IPS-15b (cell line): ENCODE measurements around the gene PTPRA.
"Not testable (repeated sequence)": the region's sequence is repeated elsewhere in the genome, so short reads cannot be mapped to it uniquely, and the experiment has no call there.

Experiments used
- H3K27me3 ChIP-seq: one replicate; pipeline ENCODE4 v1.6.1; 2013; ENCODE audit warnings: low read length; ENCODE audit not compliant: control insufficient read depth, insufficient read depth
- H3K36me3 ChIP-seq: one replicate; pipeline ENCODE4 v1.6.1; 2013; ENCODE audit warnings: low read length; ENCODE audit not compliant: control insufficient read depth, insufficient read depth
- H3K4me1 ChIP-seq: one replicate; pipeline ENCODE4 v1.6.1; 2013; ENCODE audit warnings: mild to moderate bottlenecking, low read length; ENCODE audit not compliant: control insufficient read depth, insufficient read depth
- H3K4me3 ChIP-seq: one replicate; pipeline ENCODE4 v1.5.1; 2013; ENCODE audit warnings: low read depth, low read length
- H3K9ac ChIP-seq: one replicate; pipeline ENCODE4 v1.6.1; 2013; ENCODE audit warnings: low read depth, mild to moderate bottlenecking, low read length
- H3K9me3 ChIP-seq: one replicate; pipeline ENCODE4 v1.6.1; 2013; ENCODE audit warnings: mild to moderate bottlenecking, low read length; ENCODE audit not compliant: control insufficient read depth, insufficient read depth

PTPRA gene

GRCh38 chr20:2991532-2991931, 118.3 kb downstream of the PTPRA start:
- Histone ChIP-seq H3K27me3 (no peaks in the 10 kb centered on the region), H3K9ac (no peak overlapping the region), H3K9me3 (no peaks in the 10 kb centered on the region), H3K4me3 (no peak overlapping the region), H3K36me3 (peaks cover 21% of the 10 kb centered on the region), H3K4me1 (no peaks in the 10 kb centered on the region)

GRCh38 chr20:2993250-2993649, 120.0 kb downstream of the PTPRA start:
- Histone ChIP-seq H3K27me3 (no peaks in the 10 kb centered on the region), H3K36me3 (peaks cover 16% of the 10 kb centered on the region), H3K4me3 (no peak overlapping the region), H3K9ac (no peak overlapping the region), H3K9me3 (no peaks in the 10 kb centered on the region), H3K4me1 (no peaks in the 10 kb centered on the region)

- no peak overlapping the region for H3K9ac ChIP-seq
- peaks cover 7% of the 10 kb centered on the region for H3K36me3 ChIP-seq
- H3K4me3 ChIP-seq, result no peak overlapping the region
- no peaks in the 10 kb centered on the region for H3K9me3 ChIP-seq
- H3K27me3 ChIP-seq, result no peaks in the 10 kb centered on the region
- H3K4me1 ChIP-seq, result no peaks in the 10 kb centered on the region
Measured at GRCh38 chr20:2995796-2996195, 122.5 kb downstream of the PTPRA start.

- no peaks in the 10 kb centered on the region for H3K4me1 ChIP-seq
- no peak overlapping the region for H3K9ac ChIP-seq
- no peaks in the 10 kb centered on the region for H3K9me3 ChIP-seq
- H3K27me3 ChIP-seq, result no peaks in the 10 kb centered on the region
- peaks cover 4% of the 10 kb centered on the region for H3K36me3 ChIP-seq
- no peak overlapping the region for H3K4me3 ChIP-seq
Measured at GRCh38 chr20:2998728-2999127, 125.4 kb downstream of the PTPRA start.

- H3K27me3 ChIP-seq, result no peaks in the 10 kb centered on the region
- H3K4me3 ChIP-seq, result no peak overlapping the region
- H3K4me1 ChIP-seq, result peaks cover 2% of the 10 kb centered on the region
- H3K9me3 ChIP-seq, result no peaks in the 10 kb centered on the region
- no peak overlapping the region for H3K9ac ChIP-seq
- no peaks in the 10 kb centered on the region for H3K36me3 ChIP-seq
Measured at GRCh38 chr20:3000852-3001523, 127.7 kb downstream of the PTPRA start.

GRCh38 chr20:3003416-3003815, 130.1 kb downstream of the PTPRA start:
- Histone ChIP-seq H3K4me3 (no peak overlapping the region), H3K9ac (no peak overlapping the region), H3K27me3 (no peaks in the 10 kb centered on the region), H3K4me1 (peaks cover 2% of the 10 kb centered on the region), H3K36me3 (peaks cover 9% of the 10 kb centered on the region), H3K9me3 (no peaks in the 10 kb centered on the region)

GRCh38 chr20:3010985-3011723, 137.9 kb downstream of the PTPRA start:
- no peaks in the 10 kb centered on the region for H3K4me1 ChIP-seq
- H3K4me3 ChIP-seq, result no peak overlapping the region
- no peaks in the 10 kb centered on the region for H3K27me3 ChIP-seq
- H3K36me3 ChIP-seq, result peaks cover 13% of the 10 kb centered on the region
- no peaks in the 10 kb centered on the region for H3K9me3 ChIP-seq
- no peak overlapping the region for H3K9ac ChIP-seq

- no peak overlapping the region for H3K9ac ChIP-seq
- H3K4me3 ChIP-seq, result no peak overlapping the region
- no peaks in the 10 kb centered on the region for H3K9me3 ChIP-seq
- no peaks in the 10 kb centered on the region for H3K27me3 ChIP-seq
- H3K4me1 ChIP-seq, result no peaks in the 10 kb centered on the region
- H3K36me3 ChIP-seq, result peaks cover 10% of the 10 kb centered on the region
Measured at GRCh38 chr20:3011752-3012151, 138.5 kb downstream of the PTPRA start.

GRCh38 chr20:3013771-3014170, 140.5 kb downstream of the PTPRA start:
- Histone ChIP-seq H3K9me3 (no peaks in the 10 kb centered on the region), H3K27me3 (no peaks in the 10 kb centered on the region), H3K4me1 (no peaks in the 10 kb centered on the region), H3K4me3 (no peak overlapping the region), H3K9ac (no peak overlapping the region), H3K36me3 (peaks cover 8% of the 10 kb centered on the region)

GRCh38 chr20:3014179-3014578, 140.9 kb downstream of the PTPRA start:
- Histone ChIP-seq H3K4me1 (no peaks in the 10 kb centered on the region), H3K4me3 (no peak overlapping the region), H3K9me3 (no peaks in the 10 kb centered on the region), H3K36me3 (peaks cover 8% of the 10 kb centered on the region), H3K9ac (no peak overlapping the region), H3K27me3 (no peaks in the 10 kb centered on the region)

GRCh38 chr20:3014662-3015061, 141.4 kb downstream of the PTPRA start:
- Histone ChIP-seq H3K9ac (no peak overlapping the region), H3K4me1 (no peaks in the 10 kb centered on the region), H3K36me3 (peaks cover 8% of the 10 kb centered on the region), H3K9me3 (no peaks in the 10 kb centered on the region), H3K4me3 (no peak overlapping the region), H3K27me3 (no peaks in the 10 kb centered on the region)

- not testable (repeated sequence) for H3K36me3 ChIP-seq, H3K9me3 ChIP-seq, H3K4me1 ChIP-seq, H3K9ac ChIP-seq, H3K4me3 ChIP-seq, H3K27me3 ChIP-seq
Measured at GRCh38 chr20:3015302-3015701, 142.0 kb downstream of the PTPRA start.
